Astrocyte of the cerebellum (primary cell): Measurements from ENCODE around the gene ARHGAP23.
"Not testable (repeated sequence)": the region's sequence is repeated elsewhere in the genome, so short reads cannot be mapped to it uniquely, and the experiment has no call there.

Experiments
- DNase-seq: peaks from one replicate; pipeline ENCODE4 v3.0.0-alpha.2; 2011; ENCODE audit warnings: low read depth
- H3K4me3 ChIP-seq: 2 replicates; pipeline ENCODE4 v1.5.1; 2011; ENCODE audit warnings: mild to moderate bottlenecking, low read depth, low read length, moderate library complexity
- in situ Hi-C: cut with HindIII; loops from 2 replicates; pipeline ENCODE4 v1.10.0; 2017; ENCODE audit warnings: low sequenced_read_pairs
- TF ChIP-seq, protein P1 (sequence below): IDR thresholded peaks from 2 replicates; pipeline ENCODE4 v1.5.1; 2012; ENCODE audit warnings: low read length, low read depth, moderate library complexity, mild to moderate bottlenecking; ENCODE audit errors: missing control alignments

Gene ARHGAP23

DNA sequence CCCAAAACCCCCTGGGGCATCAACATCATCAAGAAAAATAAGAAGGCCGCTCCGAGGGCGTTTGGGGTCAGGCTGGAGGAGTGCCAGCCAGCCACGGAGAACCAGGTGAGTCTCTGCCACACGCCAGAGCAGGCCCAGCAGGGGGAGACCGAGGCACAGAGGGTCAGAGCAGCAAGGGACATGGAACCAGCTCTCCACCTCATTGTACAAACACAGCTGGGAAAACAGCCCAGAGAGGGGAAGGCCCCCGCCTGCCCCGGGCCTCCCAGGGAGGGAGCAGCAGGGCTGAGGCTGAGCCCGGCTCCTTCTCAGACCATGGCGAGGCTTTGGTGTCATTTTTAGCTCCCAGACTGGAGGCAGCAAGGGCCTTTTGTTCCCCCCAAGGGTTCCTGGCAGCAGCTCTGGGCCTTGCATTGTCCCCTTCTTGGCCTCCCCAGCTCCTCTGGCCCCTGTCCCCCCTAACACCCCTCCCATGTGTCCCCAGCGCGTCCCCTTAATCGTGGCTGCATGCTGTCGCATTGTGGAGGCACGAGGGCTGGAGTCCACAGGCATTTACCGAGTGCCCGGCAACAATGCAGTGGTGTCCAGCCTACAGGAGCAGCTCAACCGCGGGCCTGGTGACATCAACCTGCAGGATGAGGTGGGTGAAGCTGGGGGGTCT is 53.9 kb downstream of the ARHGAP23 start:
- TF ChIP-seq, protein P1, sequence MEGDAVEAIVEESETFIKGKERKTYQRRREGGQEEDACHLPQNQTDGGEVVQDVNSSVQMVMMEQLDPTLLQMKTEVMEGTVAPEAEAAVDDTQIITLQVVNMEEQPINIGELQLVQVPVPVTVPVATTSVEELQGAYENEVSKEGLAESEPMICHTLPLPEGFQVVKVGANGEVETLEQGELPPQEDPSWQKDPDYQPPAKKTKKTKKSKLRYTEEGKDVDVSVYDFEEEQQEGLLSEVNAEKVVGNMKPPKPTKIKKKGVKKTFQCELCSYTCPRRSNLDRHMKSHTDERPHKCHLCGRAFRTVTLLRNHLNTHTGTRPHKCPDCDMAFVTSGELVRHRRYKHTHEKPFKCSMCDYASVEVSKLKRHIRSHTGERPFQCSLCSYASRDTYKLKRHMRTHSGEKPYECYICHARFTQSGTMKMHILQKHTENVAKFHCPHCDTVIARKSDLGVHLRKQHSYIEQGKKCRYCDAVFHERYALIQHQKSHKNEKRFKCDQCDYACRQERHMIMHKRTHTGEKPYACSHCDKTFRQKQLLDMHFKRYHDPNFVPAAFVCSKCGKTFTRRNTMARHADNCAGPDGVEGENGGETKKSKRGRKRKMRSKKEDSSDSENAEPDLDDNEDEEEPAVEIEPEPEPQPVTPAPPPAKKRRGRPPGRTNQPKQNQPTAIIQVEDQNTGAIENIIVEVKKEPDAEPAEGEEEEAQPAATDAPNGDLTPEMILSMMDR, result peak; percentile 23
- H3K4me3 ChIP-seq, in situ Hi-C loops, DNase-seq: not testable (repeated sequence)

DNA sequence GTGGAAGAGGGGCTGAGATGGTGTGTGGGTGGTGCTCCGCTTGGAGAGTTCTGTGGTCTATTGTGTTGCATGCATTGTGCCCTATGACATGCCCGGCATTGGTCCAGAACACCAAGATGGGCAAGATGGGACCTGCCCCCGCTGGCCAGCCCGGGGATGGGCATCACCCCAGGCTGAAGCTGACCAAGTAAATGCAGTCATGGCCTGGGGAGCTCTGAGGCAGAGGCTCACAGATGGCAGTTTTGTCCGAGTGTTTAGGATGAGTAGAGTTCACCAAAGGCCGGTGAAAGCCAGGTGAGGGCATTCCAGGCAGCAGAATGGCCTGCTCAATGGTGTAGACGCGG is 54.4 kb downstream of the ARHGAP23 start:
- in situ Hi-C loops, DNase-seq, H3K4me3 ChIP-seq: not testable (repeated sequence)

DNA sequence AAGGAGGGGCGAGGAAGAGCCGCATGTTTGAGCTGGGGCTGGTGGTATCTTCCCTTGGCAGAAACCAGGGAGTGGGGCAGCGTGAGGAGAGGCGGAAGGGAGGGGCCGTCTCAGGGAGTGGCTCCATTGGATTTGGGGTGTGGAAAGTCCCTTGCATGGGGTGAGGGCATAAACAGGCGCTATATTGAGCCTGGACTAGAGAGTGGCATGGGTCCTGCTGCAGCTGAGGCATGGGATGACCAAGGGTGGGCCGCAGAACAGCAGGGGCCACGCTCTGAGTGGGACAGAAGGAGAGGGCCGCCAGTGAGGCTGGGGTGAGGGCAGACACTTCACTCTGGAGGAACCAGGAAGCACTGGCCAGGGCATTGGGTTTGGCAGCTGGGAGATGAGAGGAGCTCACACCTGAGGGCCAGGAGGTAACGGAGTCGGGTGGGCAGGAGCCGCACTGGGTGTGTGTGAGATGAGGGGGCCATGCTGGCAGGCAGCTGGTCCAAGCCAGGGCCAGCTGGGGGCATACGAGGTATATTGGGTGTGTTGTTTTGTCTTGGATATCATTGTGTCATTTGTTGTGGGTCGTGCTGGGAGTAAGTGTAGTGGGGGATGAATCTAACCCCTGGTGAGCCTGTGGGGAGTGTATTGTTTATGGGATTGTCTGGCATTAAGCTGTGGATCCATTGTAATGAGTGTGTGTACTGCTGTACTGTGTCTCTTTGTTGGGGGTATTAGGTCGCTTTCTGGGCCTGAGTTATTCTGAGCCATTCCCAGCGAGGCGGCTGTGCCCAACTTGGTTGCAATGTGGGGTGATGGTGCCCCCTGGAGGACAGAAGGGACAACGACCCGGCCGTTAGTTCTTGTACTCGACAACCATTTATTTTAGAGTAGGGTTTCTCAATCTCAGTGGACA is 56.2 kb downstream of the ARHGAP23 start:
- H3K4me3 ChIP-seq, in situ Hi-C loops: not testable (repeated sequence)
- TF ChIP-seq, protein P1, result peak; percentile 75
- DNase-seq, result peak; percentile 38

DNA sequence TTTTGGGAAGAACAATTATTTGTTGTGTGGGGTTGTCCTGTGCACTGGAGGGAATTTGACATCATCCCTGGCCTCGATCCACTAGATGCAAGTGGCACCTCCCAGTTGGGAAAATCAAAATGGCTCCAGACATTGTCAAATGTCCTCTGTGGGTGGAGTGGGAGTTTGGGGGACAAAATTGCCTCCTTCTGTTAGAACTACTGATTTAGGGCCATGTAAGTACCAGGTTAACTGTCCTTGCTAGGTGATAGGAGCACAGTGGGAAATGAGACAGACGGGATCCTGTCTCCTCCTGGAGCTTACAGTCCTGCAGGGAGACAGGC is 56.8 kb downstream of the ARHGAP23 start:
- H3K4me3 ChIP-seq, result no peak overlapping the region
- in situ Hi-C loops, result no loop called here
- TF ChIP-seq, protein P1, result no peak
- DNase-seq, result no peak

DNA sequence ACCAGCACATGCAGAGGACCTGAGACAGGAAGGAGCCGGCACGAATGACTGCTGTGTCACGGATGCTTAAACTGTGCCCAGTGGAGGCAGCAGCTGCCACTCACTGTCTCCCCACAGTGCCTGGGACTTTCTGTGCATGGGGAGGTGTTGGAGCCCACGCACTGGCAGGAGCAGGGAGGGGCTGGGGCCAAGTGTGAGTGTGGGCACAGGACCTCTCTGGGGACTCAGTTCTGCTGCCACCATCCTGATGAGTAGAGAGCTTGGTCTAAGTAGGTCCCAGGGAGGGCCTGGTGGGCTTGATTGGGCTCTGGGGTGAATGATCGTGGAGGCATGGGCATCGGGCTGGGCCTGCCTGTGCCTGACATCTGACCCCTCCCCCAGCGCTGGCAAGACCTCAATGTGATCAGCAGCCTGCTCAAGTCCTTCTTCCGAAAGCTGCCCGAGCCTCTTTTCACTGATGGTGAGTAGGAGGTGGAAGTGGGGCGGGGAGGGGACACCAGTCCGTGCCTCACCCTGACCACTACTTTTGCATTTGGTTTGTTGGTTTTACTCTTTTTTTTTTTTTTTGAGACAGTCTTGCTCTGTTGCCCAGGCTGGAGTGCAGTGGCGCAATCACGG is 57.5 kb downstream of the ARHGAP23 start:
- H3K4me3 ChIP-seq, DNase-seq, in situ Hi-C loops: not testable (repeated sequence)

DNA sequence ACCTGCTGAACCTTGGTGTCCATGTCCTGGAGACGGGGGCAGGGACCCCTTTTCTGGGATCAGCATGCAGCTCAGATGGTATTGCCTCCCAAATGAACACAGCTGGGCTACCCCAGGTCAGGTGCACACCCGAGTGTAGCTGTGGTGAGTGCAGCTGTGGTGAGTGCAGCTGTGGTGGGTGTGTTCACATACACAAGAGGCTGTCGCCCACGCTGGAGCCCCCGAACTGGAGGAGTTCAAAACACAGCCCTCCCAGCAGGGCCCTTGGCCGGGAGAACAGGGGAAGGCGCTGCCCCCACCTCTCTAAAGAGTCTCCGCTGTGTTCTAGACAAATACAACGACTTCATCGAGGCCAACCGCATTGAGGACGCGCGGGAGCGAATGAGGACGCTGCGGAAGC is 61.5 kb downstream of the ARHGAP23 start:
- in situ Hi-C loops, DNase-seq, H3K4me3 ChIP-seq: not testable (repeated sequence)

DNA sequence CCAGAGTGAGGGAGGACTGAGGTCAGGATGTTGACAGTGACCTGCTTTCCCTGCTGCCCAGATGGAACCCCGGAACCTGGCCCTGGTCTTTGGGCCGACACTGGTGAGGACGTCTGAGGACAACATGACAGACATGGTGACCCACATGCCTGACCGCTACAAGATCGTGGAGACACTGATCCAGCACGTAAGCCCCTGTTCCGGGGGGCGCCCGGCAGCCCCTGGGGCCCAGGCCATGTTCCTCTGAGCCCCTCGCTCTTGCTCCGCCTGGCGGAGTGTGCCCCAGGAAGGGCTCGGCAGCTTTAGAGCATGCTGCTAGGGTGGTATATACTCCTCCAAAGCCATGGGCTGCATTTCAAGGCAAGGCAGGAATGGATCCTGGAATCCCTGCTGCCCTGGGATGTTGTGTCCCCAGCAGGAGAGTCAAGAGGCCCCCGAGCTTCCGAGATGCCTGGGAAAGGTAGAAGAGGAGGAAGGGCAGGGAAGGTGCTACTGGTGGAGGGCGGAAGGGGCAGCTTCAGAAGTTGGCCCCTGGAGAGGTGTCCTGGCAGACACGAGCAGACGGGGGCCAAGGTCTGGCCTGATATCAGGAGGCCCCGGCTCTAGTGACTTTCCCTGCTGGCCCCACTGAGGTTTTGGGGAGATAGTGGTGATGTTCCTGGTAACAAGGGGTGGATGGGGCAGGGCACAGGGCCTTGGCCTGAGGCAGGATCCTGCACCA is 63.2 kb downstream of the ARHGAP23 start:
- H3K4me3 ChIP-seq, DNase-seq, in situ Hi-C loops: not testable (repeated sequence)

DNA sequence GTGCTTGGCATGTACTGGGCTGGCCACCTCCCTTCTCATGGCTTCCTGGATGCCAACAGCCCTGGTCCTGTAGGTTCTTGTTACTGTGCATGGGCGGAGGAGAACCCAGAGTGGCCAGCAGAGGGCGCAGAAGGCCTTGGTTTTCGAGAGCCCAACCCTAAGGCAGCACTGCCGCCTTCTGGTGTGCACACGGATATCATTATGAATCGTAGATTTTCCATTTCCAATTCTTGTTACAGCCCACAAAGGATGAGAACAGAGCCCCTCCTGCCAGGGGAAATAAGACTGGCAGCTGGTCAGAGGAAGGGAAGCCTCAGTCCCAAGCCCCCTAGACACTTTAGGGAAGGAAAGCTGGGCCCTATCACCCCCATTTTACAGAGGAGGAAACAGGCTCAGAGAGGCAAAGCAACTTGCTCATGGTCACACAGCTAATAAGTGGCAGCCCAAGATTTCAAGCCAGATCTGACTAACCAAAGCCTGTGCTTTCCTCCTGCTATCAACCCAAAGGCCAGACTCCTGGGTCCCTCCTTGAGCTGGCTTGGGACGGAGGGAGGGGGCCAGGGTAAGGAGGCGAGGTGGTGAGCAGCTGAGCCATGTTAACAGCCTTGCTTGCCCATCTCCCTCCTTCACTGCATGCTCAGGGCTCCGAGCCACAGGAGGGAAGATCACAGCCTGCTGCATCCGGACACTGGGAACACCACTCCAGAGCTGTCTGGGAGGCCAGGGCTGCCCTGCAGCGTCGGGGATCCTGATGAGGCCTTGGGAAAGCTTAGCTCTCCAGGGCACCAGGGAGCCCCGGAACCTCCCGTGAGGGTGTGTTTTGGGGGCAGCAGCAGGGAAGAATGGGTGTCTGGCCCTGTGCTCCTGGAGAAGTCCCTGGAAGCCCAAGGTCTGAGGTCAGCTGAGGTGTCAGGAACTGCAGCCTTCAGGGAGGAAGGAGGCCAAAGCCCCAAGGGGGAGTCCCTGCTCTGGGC is 64.1 kb downstream of the ARHGAP23 start:
- TF ChIP-seq, protein P1, result peak; percentile 68
- H3K4me3 ChIP-seq, in situ Hi-C loops: not testable (repeated sequence)
- DNase-seq, result peak; percentile 72

DNA sequence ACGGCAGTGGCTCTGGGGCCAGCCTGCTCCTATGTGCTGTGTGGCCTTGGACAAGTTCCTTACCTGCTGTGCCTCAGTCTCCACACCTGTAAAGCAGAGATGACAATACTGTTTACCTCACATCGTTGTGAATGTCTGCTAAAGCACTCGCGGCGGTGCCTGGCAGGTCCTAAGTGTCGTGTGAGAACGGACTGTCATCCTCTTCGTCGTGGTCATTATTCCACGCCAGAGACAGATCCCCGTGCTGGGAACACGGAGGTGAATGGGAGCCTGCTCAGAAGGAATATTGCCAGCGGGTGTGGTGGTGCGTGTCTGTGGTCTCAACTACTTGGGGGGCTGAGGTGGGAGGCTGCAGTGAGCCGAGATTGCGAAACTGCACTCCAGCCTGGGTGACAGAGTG is 65.9 kb downstream of the ARHGAP23 start:
- H3K4me3 ChIP-seq, in situ Hi-C loops, DNase-seq: not testable (repeated sequence)

DNA sequence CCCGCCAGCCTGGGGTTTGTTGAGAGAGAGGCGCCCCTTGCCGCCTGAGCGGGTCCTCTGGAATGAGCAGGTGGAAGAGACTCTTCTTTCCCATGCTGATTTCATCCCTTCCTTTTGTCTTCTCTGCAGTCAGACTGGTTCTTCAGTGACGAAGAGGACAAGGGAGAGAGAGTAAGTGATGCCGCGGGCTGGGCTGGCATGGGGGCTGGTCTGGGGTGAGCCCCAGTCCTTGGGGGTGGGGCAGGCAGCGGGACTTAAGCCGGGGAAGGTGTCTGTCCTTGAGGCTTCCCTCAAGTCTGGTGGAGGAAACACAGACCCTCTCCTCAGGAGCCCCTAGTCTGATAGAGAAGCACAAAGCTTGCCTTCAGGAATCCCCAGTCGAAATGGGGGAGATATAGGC is 69.4 kb downstream of the ARHGAP23 start:
- DNase-seq, in situ Hi-C loops, H3K4me3 ChIP-seq: not testable (repeated sequence)
